Midbrain (tissue), 1 donor: Measurements from ENCODE around the gene PAM.
"Not testable (repeated sequence)": the region's sequence is repeated elsewhere in the genome, so short reads cannot be mapped to it uniquely, and the experiment has no call there.

Source experiments
- DNase-seq: peaks from one replicate; lab custom pipeline; 2025; lab: John Stamatoyannopoulos, UW

The PAM gene

DNA sequence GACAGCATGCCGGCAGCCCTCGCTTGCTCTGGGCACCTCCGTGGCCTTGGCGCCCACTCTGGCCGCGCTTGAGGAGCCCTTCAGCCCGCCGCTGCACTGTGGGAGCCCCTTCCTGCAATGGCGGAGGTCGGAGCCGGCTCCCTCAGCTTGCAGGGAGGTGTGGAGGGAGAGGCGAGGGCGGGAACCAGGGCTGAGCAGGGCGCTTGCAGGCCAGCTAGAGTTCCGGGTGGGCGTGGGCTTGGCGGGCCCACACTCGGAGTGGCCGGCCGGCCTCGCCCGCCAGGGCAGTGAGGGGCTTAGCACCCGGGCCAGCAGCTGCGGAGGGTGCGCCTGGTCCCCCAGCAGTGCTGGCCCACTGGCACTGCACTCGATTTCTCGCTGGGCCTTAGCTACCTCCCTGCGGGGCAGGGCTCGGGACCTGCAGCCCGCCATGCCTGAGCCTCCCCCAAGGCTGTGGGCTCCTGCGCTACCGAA is 3.2 kb upstream of the PAM start:
- DNase-seq: not testable (repeated sequence)

DNA sequence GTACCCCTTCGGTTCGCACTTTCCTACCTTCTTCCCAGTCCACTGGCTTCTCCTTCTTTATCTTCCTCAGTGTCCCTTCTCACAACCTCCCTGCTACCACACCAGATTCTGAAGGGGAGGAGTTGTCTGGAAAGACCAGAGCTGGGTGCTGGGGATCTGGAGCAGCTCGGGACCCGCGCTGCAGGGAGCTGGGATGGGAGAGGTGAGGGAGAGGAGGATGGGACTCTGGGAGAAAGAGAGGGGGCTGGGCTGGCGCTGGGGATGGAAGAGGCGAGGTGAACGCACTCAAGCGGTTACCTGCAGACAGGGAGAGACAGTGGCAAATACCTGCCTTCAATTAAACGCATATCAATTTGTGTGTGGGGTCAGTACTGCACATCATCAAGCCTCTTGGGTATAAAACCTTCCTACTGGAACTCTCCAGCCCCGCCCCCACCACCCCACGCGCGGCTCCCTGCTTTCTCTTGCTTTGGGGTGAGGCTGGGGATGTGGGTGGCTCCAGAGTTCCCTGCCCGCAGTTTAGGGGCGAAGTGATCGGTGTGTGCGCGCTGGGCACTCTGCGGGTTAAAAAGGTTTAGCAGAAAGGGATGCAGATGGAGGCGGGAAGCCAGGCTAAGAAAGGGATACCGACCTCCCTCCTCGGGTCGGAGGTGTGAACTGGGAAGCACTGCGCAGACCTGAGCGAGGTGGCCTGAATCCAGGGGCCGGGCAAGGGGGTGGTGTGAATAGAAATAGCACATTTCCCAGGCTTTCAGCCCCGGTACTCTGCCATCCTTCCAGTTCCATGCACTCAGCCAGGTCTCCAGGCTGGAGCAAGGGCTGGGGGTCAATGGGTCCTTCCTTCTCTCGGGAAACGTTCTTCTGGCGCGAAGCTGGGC is 977 bp upstream of the PAM start:
- DNase-seq: no peak

DNA sequence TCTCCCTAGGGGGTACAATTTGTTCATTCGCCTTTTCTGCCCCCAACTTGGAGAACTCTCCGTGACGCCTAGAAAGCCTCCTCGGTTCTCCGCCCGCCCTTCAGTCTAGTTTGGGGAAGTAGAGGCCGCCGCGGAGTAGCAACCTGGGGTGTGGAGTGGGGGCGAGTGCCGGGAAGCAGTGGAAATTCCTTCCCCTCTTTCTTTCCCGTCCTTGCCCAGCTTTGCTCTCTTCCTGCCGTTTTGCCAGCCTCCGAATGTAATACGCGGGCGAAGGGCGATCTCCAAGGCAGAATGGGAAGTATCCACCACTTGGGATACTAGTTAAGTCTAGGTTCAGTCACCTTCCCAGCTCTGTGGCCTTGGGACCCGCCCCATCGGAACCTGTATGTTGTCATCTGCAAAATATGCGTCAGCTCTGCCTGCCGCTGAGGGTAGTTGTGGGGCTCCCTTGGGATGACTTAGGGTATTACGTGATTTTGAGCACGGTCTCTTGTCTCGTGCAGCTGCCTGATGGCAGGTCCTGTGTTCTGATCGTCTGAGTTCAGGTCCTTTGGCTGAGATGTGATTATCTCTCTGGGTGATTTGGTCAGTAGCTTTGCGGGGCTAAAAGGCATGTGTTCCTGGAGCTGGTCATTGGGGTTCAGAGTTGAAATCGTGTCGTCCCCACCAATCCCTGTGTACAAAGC is 724 bp downstream of the PAM start:
- peak; percentile 36 for DNase-seq

DNA sequence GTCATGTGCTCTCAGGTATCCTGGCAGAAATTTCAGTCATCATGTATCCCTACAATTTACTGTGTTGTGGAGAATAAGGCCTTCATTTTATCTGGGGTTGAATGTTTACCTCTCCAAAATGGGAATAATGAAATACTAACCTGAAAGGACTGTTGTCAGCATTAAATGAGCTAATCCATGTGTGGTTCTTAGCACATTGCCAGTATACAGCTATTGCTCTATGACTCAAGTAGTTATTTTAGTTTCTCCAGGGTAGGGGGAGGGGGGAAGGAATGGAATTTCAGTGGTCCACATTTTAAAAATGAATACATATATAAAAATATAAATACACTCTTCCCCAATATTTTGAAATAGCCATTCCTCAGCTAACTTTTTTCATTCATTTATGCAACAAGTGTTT is 3.5 kb downstream of the PAM start:
- DNase-seq: no peak

DNA sequence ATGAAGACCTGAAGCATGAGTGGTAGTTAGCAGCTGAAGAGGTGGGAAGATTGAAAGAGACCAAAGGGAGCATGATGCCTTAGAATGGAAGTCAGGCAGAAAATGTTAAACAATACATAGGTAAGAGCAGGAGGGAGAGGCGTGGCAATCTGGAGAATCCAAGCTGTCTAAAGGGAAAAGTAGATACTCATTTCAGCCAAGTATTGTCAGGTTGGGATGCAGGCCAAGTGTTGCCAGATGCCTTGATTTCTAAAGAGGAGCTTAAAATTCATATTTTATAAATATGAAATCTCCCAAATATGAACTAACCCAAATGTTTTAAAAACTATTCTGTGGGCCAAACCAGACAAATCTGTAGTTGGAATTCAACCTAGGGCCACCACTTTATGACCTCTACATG is 4.2 kb downstream of the PAM start:
- DNase-seq: no peak

DNA sequence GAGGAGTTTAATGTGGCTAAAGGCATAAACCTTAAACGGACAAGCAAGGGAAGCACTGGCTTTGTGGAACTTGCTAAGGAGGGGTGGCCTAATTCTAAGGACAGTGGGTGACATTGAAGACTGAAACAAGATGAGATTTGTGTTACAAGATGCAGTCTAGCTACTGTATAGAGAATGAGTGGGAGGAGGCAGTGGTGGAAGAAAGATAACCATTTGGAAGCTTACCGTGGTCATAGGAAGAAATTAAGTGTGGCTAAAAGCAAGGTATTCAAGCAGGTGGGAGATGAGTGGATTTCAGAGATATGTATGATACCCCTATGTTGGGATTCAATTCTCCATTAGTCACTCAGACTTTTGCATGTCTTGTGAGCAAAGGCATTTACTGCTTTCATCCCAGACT is 4.6 kb downstream of the PAM start:
- DNase-seq: no peak

DNA sequence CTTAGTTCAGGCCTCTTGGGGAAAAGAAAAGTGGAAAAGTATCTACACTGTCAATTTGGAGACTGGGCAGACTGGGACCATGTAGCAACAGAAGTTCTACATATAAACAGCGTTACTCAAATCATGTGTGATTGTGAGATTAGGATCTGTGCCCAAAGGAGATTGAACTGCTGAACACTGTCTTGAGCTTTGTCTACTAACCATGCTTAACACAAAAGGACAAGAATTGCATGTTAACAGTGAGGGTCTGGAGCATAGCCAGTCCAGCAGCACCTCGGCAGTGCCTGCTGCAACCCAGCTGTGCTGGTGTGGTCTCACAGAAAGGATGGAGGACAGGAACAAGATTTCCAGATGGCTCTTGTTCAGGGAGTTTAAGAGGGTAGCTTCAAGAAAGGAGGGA is 5.7 kb downstream of the PAM start:
- no peak for DNase-seq

DNA sequence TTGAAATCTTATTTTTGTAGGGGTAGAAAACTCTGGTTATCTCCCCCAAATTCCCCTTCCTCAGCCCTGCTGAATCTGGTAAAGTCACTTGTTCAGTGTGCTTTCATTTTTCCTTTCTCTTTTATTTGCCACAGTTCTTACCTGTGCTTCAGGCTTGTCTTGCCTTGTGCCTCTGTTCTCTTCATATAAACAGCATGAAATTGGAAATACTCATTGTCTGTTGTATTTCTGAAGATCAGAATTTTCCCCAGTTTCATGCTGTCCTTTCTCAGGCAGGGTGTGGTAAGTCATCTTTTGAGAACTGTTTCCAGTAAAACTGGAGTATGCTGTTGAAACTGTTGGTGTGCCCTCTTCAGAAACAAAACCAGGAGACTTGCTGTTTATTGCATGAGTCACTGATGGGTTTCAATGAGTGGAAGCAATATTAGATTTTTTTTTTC is 7.0 kb downstream of the PAM start:
- no peak for DNase-seq

DNA sequence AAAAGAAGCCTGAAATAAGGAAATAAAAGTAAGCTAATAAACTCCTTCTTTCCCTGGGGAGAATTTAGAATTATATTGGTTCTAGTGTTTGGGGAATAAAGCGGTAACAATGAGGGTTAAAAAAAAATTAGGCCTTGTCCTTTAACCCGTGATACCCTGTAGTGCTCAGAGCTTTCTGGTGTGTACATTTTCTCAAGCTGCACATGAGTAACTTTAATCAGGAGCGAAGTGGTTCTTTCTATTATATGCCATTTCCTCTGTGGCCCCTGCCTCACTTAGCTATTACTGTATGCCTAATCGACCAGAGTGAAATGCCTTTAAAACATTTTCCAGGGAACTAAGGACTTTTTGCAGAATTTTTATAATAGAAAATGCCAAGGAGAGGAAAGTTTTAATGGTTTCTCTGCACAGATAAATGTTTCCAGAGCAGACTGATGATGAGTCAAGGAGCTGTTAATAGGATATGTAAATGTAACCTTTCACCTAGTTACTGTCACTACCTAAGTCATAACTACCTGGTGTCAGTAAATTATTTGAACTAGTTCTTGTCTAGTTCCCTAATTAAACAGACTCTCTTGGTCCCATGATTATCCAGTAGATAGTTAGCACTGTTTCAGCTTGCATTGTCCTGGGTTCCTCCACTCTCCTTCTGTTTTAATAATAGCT is 7.6 kb downstream of the PAM start:
- DNase-seq: no peak

DNA sequence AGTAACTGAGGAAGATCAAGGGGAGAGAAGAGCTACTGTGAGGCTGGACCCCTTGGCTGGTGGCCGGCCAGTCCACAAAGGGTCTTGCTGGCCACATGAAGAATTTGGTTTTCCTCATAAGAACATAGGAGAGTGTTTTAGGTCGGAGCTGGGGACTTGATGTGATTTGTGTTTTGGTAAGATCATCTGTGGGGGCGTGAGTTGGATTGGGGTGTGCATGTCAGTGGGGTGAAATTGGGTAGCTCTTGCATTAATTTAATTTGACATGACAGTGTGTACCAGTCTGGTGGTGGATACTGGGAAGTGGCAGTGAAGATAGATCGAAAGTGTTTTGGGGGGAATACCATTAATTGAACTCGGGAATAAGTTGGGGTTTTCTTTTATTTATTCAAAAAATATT is 8.6 kb downstream of the PAM start:
- no peak for DNase-seq

DNA sequence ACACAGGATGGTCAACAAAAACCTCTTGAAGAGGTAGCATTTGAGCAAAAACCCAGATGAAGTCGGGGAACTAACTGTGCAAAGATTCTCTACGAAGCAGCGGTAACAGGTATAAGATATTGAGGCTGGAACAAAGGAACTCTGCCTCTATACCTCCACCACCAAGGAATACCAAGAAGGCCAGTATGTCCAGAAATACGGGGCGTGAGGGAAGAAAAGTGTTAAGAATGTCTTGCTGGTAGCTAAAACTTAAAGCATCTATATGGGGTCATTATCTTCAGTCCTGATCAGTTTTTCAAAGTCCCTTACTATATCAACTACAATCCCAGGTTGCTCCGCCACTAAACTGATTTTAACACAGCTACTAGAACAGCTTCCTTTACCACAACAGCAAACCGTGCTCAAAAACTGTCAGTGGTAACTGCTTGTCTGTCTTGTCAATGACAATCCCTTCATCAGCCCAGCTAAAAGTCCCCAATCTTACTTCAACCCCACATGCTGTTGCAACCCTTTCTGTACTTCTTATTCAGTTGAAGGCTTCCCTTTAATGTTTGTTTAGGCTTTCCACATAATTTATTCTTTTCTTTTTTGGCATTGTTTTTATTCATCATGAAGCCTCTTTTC is 9.4 kb downstream of the PAM start:
- DNase-seq: no peak

DNA sequence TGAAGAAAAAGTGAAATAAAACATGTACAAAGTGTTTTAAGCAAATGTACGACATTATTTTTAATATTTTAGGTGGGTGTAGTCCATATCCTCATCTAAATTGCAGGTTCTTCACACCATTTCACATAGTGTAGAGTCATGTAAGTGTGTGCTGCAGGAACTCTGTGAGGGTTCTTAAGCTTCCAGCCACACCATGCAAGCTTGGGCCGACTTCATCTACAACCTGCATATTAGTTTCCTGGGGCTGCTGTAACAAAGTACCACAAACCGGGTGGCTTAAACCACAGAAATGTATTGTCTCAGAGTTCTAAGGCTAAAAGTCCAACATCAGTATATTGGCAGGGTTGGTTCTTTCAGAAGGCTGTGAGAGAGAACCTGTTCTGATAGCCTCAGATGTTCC is 10.2 kb downstream of the PAM start:
- DNase-seq: no peak

DNA sequence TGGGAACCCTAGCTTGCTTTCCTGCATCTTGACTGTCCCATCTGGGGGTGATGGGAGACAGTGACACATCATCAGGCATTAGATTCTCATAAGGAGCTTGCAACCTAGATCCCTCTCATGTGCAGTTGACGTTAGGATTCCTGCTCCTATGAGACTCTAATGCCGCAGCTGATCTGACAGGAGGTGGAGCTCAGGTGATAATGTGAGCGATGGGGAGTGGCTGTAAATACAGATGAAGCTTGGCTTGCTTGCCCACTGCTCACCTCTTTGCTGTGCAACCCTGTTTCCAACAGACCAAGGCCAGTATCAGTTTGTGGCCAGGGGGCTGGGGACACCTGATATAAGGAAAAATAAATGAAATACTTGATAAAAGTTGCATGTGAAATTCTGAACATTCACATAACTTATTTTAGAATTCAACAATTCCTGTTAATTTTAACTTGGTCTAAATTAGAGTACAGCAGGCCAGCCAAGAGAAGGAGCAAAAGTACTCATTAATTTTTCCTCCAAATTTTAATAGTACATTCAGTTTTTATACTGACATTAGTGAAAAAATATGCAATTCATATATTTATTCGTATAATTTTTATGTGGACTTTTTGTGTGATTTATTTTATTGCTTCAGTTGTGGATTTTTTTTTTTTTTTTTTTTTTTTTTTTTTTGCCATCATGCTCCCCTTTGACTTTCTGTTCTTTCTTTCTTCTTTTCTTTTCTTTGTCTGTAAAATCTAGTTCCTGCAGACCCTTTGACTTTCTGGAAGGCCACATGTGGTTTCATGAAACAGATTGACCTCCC is 11.4 kb downstream of the PAM start:
- no peak for DNase-seq

DNA sequence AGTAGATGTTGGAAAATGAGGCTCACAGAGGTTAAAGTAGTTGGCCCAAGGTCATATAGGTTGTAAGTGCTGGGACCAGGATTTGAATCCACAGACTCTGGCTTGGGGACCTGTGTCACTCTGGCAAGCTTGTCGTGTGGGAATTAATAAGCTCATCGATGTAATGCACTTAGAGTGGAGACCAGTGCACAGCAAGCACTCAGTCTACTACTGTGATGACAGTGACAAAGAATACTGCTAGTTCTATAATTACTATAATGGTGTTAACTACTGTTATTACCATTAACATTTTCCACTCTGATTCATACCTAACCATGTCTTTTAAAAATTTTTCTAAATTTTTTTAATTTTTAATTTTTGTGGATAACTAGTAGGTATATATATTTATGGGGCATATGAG is 12.8 kb downstream of the PAM start:
- DNase-seq: no peak

DNA sequence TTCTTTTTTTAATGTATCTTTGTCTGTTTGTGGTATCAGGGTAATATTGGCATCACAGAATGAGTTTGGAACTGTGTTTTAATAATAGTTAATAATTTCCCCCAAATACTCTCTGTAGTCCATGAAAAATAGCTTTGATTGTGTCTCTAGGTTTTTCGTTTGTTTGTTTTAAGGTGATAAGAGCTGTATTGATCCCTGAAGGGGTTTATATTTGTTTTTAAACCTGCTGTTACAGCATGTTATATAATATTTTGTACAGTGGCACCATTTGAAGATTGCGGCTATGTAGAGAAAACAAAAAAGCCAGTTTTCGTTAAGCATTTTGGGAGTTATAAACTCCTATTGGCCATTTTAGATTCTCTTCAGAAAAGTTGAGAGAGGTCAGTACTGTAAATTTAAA is 15.7 kb downstream of the PAM start:
- DNase-seq: no peak

DNA sequence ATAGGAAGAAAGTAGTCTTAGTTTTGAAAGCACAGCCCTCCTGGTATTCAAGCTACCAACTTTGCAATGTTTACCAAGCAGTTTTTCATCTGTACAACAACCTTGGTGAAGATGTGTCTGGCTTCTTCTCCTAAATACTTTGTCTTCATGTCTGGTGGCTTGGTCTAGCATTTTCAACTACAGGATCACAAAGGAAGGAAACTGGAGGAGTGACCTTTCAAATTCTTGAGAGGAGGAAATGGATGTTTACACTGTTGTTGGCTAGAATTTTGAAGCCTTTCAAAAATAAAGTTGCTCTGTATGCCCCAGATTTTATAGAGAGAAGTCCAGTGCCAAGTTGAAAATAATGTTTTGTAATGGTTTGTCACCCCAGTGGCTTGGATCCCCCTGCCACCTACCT is 16.3 kb downstream of the PAM start:
- no peak for DNase-seq

DNA sequence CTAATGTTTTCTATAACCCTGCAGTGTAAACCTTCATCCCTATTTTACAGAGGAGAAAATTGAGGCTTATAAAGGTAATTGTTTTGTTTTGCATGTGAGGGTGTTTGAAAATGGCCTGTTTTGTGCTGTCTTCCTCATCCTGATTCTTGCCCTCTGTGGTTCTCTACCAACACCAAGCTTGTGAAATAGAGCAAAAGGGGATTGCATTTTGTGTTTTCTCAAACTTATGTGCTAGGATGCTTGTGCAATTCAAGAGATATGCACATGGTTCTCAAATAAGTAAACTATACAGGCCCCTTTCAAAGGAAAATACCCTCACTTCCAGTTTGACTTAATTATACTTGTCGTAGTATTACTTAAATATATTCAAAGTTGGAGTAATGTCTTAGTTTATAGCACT is 17.2 kb downstream of the PAM start:
- DNase-seq: no peak

DNA sequence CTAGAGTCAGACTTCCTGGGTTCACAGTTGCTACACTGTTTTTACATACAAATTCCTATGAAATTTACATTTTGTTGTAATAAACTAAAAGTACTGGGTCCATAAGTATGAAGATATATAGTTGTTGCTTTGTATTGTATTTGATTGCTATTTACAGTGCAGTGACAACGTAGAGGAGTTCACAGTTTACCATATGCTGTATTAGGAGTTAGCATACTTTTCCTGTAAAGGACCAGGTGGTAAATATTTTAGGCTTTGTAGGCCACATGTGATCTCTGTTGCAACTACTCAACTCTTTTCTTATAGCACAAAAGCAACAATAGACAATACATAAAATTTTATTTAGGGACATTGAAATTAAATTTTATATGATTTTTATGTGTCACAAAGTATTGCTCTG is 18.0 kb downstream of the PAM start:
- no peak for DNase-seq

DNA sequence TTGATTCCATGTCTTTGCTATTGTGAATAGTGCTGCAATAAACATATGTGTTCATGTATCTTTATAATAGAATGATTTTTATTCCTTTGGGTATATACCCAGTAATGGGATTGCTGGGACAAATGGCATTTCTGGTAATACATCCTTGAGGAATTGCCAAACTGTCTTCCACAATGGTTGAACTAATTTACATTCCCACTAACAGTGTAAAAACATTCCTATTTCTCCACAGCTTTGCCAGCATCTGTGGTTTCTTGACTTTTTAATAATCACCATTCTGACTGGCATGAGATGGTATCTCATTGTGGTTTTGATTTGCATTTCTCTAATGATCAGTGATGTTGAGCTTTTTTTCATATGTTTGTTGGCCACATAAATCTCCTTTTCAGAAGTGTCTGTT is 20.7 kb downstream of the PAM start:
- not testable (repeated sequence) for DNase-seq

DNA sequence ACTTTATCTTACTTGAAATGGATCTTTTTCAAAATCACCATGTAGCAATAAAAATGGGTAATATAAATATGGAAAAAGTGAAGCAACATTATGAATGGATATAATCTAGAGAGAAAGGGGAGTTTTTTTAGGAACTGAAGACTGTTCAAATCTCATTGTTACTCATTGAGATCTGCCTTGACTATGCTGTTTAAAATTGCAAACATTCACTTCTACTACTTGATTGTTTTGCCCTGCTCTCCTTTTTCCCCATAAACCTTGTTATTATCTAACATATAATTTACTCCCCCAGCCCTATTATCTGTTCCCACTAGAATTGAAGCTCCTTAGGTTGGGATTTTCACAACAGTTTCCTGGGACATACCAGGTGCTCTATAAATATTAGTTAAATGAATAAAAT is 22.0 kb downstream of the PAM start:
- no peak for DNase-seq

DNA sequence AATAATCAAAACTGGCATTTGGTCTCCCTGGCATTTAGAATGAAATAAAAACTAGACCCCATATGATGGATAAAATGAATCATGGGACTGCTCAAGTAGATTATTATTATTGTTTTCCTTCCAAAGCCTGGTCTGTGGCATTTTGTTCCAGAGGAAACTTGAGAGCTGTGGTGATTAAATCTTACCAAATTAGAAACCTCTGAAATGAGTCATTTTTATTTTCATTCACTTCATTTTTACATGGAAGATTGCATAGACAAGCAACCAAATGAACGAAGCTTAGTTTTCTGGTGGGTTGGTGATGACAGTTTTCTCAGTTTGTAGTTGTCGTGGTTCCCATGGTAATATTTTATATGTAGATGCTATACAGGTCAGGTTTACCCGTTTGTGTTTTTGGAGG is 23.4 kb downstream of the PAM start:
- no peak for DNase-seq

DNA sequence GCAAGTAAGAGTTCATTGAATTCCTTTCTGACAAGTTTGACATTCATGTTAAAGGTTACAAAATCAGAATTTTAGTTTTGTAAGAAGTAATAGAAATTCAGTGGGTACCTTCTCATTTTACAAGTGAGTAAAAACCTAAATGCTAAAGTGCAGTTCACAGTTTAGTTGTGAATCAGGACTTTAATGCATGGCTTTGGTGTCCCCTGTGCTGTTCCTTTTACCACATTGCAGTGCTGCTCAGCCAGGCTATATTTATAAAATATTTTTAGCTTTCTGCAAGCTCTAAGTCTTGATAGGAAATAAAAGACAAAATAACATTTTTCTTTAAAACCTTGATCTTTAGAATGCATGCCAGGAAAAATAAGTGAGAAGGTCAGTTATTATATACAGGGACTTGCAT is 26.3 kb downstream of the PAM start:
- no peak for DNase-seq
